IMR-90 (cell line): Measurements from ENCODE around the gene FANCG. TPM values are rescaled to one million over a fixed set of nuclear protein-coding genes. Genes with fewer than 3 reads are reported as not detected.

Source experiments
- ATAC-seq: fragments of 200-7000 bp; cut with Tn5 transposase; 2 replicates; pipeline ENCODE4 v1.9.1; 2020; ENCODE audit warnings: low read depth, mild to moderate bottlenecking, moderate library complexity
- BruUV-seq: library from RNA; stranded (reverse); fragments of 400-500 nt; replicated peaks from 2 replicates; lab custom pipeline; 2021; lab: Mats Ljungman, UMichigan
- CTCF ChIA-PET: fragments of 300-600 bp; formaldehyde crosslinking; extraction: SDS; loops from one replicate; lab custom pipeline; 2021; ENCODE audit warnings: antibody characterized with exemption; lab: Yijun Ruan, JAX
- POLR2A ChIA-PET: fragments of 300-600 bp; sonication (Branson Sonifier 250); formaldehyde crosslinking; loops from one replicate; lab custom pipeline; 2022; ENCODE audit warnings: antibody characterized with exemption; ENCODE audit not compliant: unreplicated experiment; lab: Charles Lee
- DNase-seq: peaks from one replicate; pipeline ENCODE4 v3.0.0; 2013
- H2AFZ ChIP-seq: replicated peaks from 2 replicates; pipeline ENCODE3; 2013; ENCODE audit warnings: low read length, mild to moderate bottlenecking; ENCODE audit not compliant: poor library complexity
- H2AK5ac ChIP-seq: 2 replicates; pipeline ENCODE4 v1.6.1; 2013; ENCODE audit warnings: low read depth, low read length, inconsistent platforms
- H2AK9ac ChIP-seq: replicated peaks from 2 replicates; pipeline ENCODE3; 2013; ENCODE audit warnings: mild to moderate bottlenecking, low read depth, low read length, moderate library complexity; ENCODE audit not compliant: poor library complexity
- H2BK120ac ChIP-seq: 2 replicates; pipeline ENCODE4 v1.6.1; 2013; ENCODE audit warnings: low read depth, low read length, inconsistent platforms
- H2BK15ac ChIP-seq: 3 replicates; pipeline ENCODE4 v1.6.1; 2013; ENCODE audit warnings: low read depth, low read length, inconsistent platforms
- H2BK20ac ChIP-seq: 2 replicates; pipeline ENCODE4 v1.6.1; 2013; ENCODE audit warnings: low read depth, mild to moderate bottlenecking, inconsistent platforms, low read length, moderate library complexity
- H2BK5ac ChIP-seq: 2 replicates; pipeline ENCODE4 v1.6.1; 2013; ENCODE audit warnings: mild to moderate bottlenecking, low read depth, low read length, inconsistent platforms; ENCODE audit not compliant: poor library complexity, severe bottlenecking
- H3K14ac ChIP-seq: replicated peaks from 2 replicates; pipeline ENCODE4 v1.6.1; 2013; ENCODE audit warnings: low read depth, low read length, inconsistent platforms
- H3K18ac ChIP-seq: 2 replicates; pipeline ENCODE4 v1.6.1; 2013; ENCODE audit warnings: low read depth, low read length, control low read depth
- H3K23ac ChIP-seq: 2 replicates; pipeline ENCODE4 v1.6.1; 2013; ENCODE audit warnings: low read depth, low read length, inconsistent platforms
- H3K27ac ChIP-seq: 2 replicates; pipeline ENCODE4 v1.5.1; 2013; ENCODE audit warnings: mild to moderate bottlenecking, control low read depth, low read length; ENCODE audit not compliant: insufficient read depth
- H3K27me3 ChIP-seq: 2 replicates; pipeline ENCODE4 v1.6.1; 2013; ENCODE audit warnings: low read length; ENCODE audit not compliant: control insufficient read depth, insufficient read depth
- H3K36me3 ChIP-seq: 2 replicates; pipeline ENCODE4 v1.6.1; 2013; ENCODE audit warnings: low read length, mixed read lengths; ENCODE audit not compliant: control insufficient read depth, insufficient read depth
- H3K4ac ChIP-seq: 2 replicates; pipeline ENCODE4 v1.6.1; 2013; ENCODE audit warnings: low read depth, low read length, inconsistent platforms
- H3K4me1 ChIP-seq: 2 replicates; pipeline ENCODE4 v1.6.1; 2013; ENCODE audit warnings: low read length, mixed read lengths; ENCODE audit not compliant: control insufficient read depth, insufficient read depth
- H3K4me2 ChIP-seq: 2 replicates; pipeline ENCODE4 v1.6.1; 2013; ENCODE audit warnings: low read depth, mild to moderate bottlenecking, control low read depth, low read length, moderate library complexity
- H3K4me3 ChIP-seq: 2 replicates; pipeline ENCODE4 v1.5.1; 2013; ENCODE audit warnings: low read depth, mild to moderate bottlenecking, control low read depth, low read length, moderate library complexity; ENCODE audit not compliant: insufficient read depth
- H3K56ac ChIP-seq: 2 replicates; pipeline ENCODE4 v1.6.1; 2013; ENCODE audit warnings: low read length, inconsistent platforms; ENCODE audit not compliant: insufficient read depth; ENCODE audit errors: extremely low read depth
- H3K79me1 ChIP-seq, 2 experiments: 2 replicates each; pipeline ENCODE4 v1.6.1; 2013; ENCODE audit warnings: low read length in 2 of 2, inconsistent platforms in 1 of 2, low read depth in 1 of 2
- H3K9ac ChIP-seq: 2 replicates; pipeline ENCODE4 v1.6.1; 2013; ENCODE audit warnings: low read depth, low read length, control low read depth
- H3K9me1 ChIP-seq: 2 replicates; pipeline ENCODE4 v1.6.1; 2013; ENCODE audit warnings: low read length, inconsistent platforms; ENCODE audit not compliant: insufficient read depth
- H3K9me3 ChIP-seq: 2 replicates; pipeline ENCODE4 v1.6.1; 2013; ENCODE audit warnings: low read length; ENCODE audit not compliant: control insufficient read depth, insufficient read depth
- H4K20me1 ChIP-seq: 2 replicates; pipeline ENCODE4 v1.6.1; 2013; ENCODE audit warnings: low read length, inconsistent platforms; ENCODE audit not compliant: insufficient read depth
- H4K5ac ChIP-seq: 2 replicates; pipeline ENCODE4 v1.6.1; 2013; ENCODE audit warnings: mild to moderate bottlenecking, low read depth, low read length, control low read depth
- H4K8ac ChIP-seq, 2 experiments: 2 replicates each; pipeline ENCODE4 v1.6.1; 2013; ENCODE audit warnings: low read depth in 2 of 2, low read length in 2 of 2, control low read depth in 1 of 2, inconsistent platforms in 1 of 2
- H4K91ac ChIP-seq: 2 replicates; pipeline ENCODE4 v1.6.1; 2013; ENCODE audit warnings: low read depth, low read length, inconsistent platforms; ENCODE audit not compliant: insufficient read depth
- CEBPB ChIP-seq: IDR thresholded peaks from 2 replicates; pipeline ENCODE4 v1.6.1; 2012; ENCODE audit warnings: low read depth, low read length, improper control_type of control experiment
- CTCF ChIP-seq: conservative IDR thresholded peaks from 2 replicates; pipeline ENCODE4 v1.5.1; 2012; ENCODE audit warnings: mild to moderate bottlenecking, low read depth, low read length, improper control_type of control experiment
- ELK1 ChIP-seq: fragments of 150-350 bp; IDR thresholded peaks from 2 replicates; pipeline ENCODE4 v1.6.1; 2016; ENCODE audit warnings: low read depth, mild to moderate bottlenecking, low read length, moderate library complexity, borderline replicate concordance
- MAFK ChIP-seq: IDR thresholded peaks from 2 replicates; pipeline ENCODE4 v1.6.1; 2012; ENCODE audit warnings: low read depth, low read length, improper control_type of control experiment
- NFE2L2 ChIP-seq: fragments of 150-350 bp; IDR thresholded peaks from 2 replicates; pipeline ENCODE4 v1.6.1; 2016; ENCODE audit warnings: low read depth, mild to moderate bottlenecking, low read length
- RFX5 ChIP-seq: IDR thresholded peaks from 2 replicates; pipeline ENCODE4 v1.8.0; 2012; ENCODE audit warnings: low read depth, mild to moderate bottlenecking, low read length, moderate library complexity
- SMC3 ChIP-seq: fragments of 150-350 bp; IDR thresholded peaks from 2 replicates; pipeline ENCODE4 v1.6.1; 2016; ENCODE audit warnings: low read depth, mild to moderate bottlenecking, antibody characterized with exemption, low read length, moderate library complexity
- USF2 ChIP-seq: fragments of 150-350 bp; IDR thresholded peaks from 2 replicates; pipeline ENCODE4 v1.6.1; 2017; ENCODE audit warnings: mild to moderate bottlenecking, antibody characterized with exemption, low read length, low read depth
- WGBS, 2 experiments: methylation state at CpG; one replicate each; pipeline versions ENCODE4 v1.1.5 to v1.1.7; 2013; ENCODE audit warnings: missing lambda C conversion rate in 2 of 2; ENCODE audit not compliant: insufficient read length in 1 of 2; ENCODE audit errors: extremely low coverage in 2 of 2; 5-methylcytosine and 5-hydroxymethylcytosine counted together
- dilution Hi-C: fragments of 300-500 bp; cut with HindIII; formaldehyde crosslinking; loops from one replicate; pipeline ENCODE4 v1.14.3; 2018; ENCODE audit warnings: low sequenced_read_pairs; ENCODE audit not compliant: unreplicated experiment
- in situ Hi-C: fragments of 300-500 bp; cut with MboI; formaldehyde crosslinking; loops from 3 replicates; pipeline ENCODE4 v1.14.3; 2019; ENCODE audit warnings: low sequenced_read_pairs, inconsistent platforms, mixed read lengths
- intact Hi-C: fragments of 100-400 bp; cut with micrococcal nuclease; formaldehyde crosslinking; loops from 2 replicates; pipeline ENCODE4 v1.10.0; 2022
- polyA plus RNA-seq, 3 experiments: library from polyadenylated mRNA; depleted of rRNA; stranded (reverse); fragments of >200 nt; gene quantifications; 2 replicates each; pipeline ENCODE4 v1.2.3, GENCODE V29; 2012; ENCODE audit warnings: low replicate concordance in 1 of 3
- total RNA-seq: library from RNA; depleted of rRNA; stranded (reverse); fragments of >200 nt; gene quantifications from 2 replicates; pipeline ENCODE4 v1.2.3, GENCODE V29; 2012

Gene FANCG
- total and polyA plus RNA-seq, 2 of the 4 experiments (the other 2 are of a cell fraction), result 16.1 to 19.3 TPM

GRCh38 chr9:35091536-35091935 lies 11.8 kb upstream of the FANCG start:
- no peak overlapping the region for H3K27ac ChIP-seq
- no peak overlapping the region for H4K8ac ChIP-seq
- H3K4me2 ChIP-seq, result no peak overlapping the region
- H2AK9ac ChIP-seq, result peak overlapping the region; percentile 9
- no peak overlapping the region for H4K91ac ChIP-seq
- BruUV-seq, result no TSS peak
- peaks cover 48% of the 10 kb centered on the region for H3K36me3 ChIP-seq
- H3K4ac ChIP-seq, result no peak overlapping the region
- H3K23ac ChIP-seq, result no peak overlapping the region
- H2BK15ac ChIP-seq, result no peak overlapping the region
- H3K18ac ChIP-seq, result no peak overlapping the region
- 0 out of 2 replicates have a peak, but pooled peaks cover 7% of the 10 kb centered on the region for H3K9me1 ChIP-seq
- WGBS, 2 experiments, result 96% methylated on average over 5 of the region's 17 CpGs; no CpG with 5 or more reads in 1 of the 2 experiments
- H2BK20ac ChIP-seq, result no peak overlapping the region
- H2AK5ac ChIP-seq, result no peak overlapping the region
- H3K14ac ChIP-seq, result no peak overlapping the region
- ATAC-seq (no peak), DNase-seq (no peak)
- no peaks in the 10 kb centered on the region for H3K9me3 ChIP-seq
- H3K4me3 ChIP-seq, result no peak overlapping the region
- no peak overlapping the region for H2BK120ac ChIP-seq
- no peak overlapping the region for H3K9ac ChIP-seq
- H3K56ac ChIP-seq, result no peak overlapping the region
- TF ChIP-seq CEBPB (no peak), NFE2L2 (no peak), CTCF (no peak), SMC3 (no peak), MAFK (no peak), ELK1 (no peak), RFX5 (no peak), USF2 (no peak)
- in situ Hi-C loops (no loop called here), intact Hi-C loops (no loop called here), dilution Hi-C loops (no loop called here)
- peaks cover 7 to 19% of the 10 kb centered on the region in 2 experiments; a peak in 3 of 4 replicates for H3K79me1 ChIP-seq
- H2AFZ ChIP-seq, result no peak overlapping the region
- H3K4me1 ChIP-seq, result no peaks in the 10 kb centered on the region
- no peaks in the 10 kb centered on the region for H3K27me3 ChIP-seq
- POLR2A ChIA-PET, result no interaction called here
- no peaks in the 10 kb centered on the region for H4K20me1 ChIP-seq
- CTCF ChIA-PET, result interaction anchor here (0.6 kb wide), 1 partner anchor 413 kb away, joined by 8 read pairs; no protein-coding TSS in a partner anchor
- H4K5ac ChIP-seq, result no peak overlapping the region
- no peak overlapping the region for H2BK5ac ChIP-seq
